HCT116 (cell line): ENCODE data around the gene DOK5. TPM values are rescaled to one million over a fixed set of nuclear protein-coding genes. Genes with fewer than 3 reads are reported as not detected.

Source experiments
- ATAC-seq: fragments of 200-7000 bp; cut with Tn5 transposase; 2 replicates; pipeline ENCODE4 v1.9.1; 2020; ENCODE audit warnings: mild to moderate bottlenecking, moderate library complexity
- BruUV-seq: library from RNA; stranded (reverse); fragments of 400-500 nt; replicated peaks from 2 replicates; lab custom pipeline; 2021; lab: Mats Ljungman, UMichigan
- CTCF ChIA-PET: fragments of 300-600 bp; sonication (Branson Sonifier 250); formaldehyde crosslinking; loops from one replicate; lab custom pipeline; 2021; ENCODE audit warnings: antibody characterized with exemption; lab: Charles Lee
- POLR2A ChIA-PET: fragments of 300-600, 350-600 bp; sonication (Branson Sonifier 250); formaldehyde crosslinking; loops from one replicate; lab custom pipeline; 2021; ENCODE audit warnings: antibody characterized with exemption; lab: Charles Lee
- RAD21 ChIA-PET, 2 experiments: fragments of 300-600 bp; sonication (Branson Sonifier 250); formaldehyde crosslinking; loops; one replicate each; lab custom pipeline; 2023; ENCODE audit warnings: low total read pairs in 2 of 2; ENCODE audit not compliant: uncharacterized antibody in 2 of 2, unreplicated experiment in 2 of 2, low non-redundant PET in 1 of 2; lab: Charles Lee
- DNase-seq: peaks from one replicate; pipeline ENCODE4 v3.0.0-alpha.2; 2010; ENCODE audit warnings: low read depth, low spot score
- H2AFZ ChIP-seq: fragments of 200-600 bp; shearing (Covaris generic), sonication (generic); 2 replicates; pipeline ENCODE4 v1.6.1; 2017; ENCODE audit warnings: low read depth, mixed run types, mixed read lengths, antibody characterized with exemption, low read length; ENCODE audit not compliant: poor library complexity, severe bottlenecking
- H3K27ac ChIP-seq: 2 replicates; pipeline ENCODE4 v1.5.1; 2012; ENCODE audit warnings: low read depth, low read length
- H3K27me3 ChIP-seq: fragments of 200-600 bp; sonication (generic); 2 replicates; pipeline ENCODE4 v1.6.1; 2016; ENCODE audit warnings: mixed run types, low read length, mixed read lengths; ENCODE audit not compliant: insufficient read depth
- H3K36me3 ChIP-seq, 2 experiments: fragments of 200-500 bp in 1 of 2; fragments of 200-600 bp in 1 of 2; sonication (Bioruptor generic) in 1 of 2; sonication (generic) in 1 of 2; 2 replicates each; pipeline versions ENCODE4 v1.5.1 to v1.6.1; 2014 to 2016; ENCODE audit warnings: low read length in 2 of 2, inconsistent platforms in 1 of 2, mixed read lengths in 1 of 2, mixed run types in 1 of 2; ENCODE audit not compliant: insufficient read depth in 2 of 2, control insufficient read depth in 1 of 2
- H3K4me1 ChIP-seq, 2 experiments: fragments of 200-600 bp in 1 of 2; sonication (generic) in 1 of 2; 2 replicates each; pipeline versions ENCODE4 v1.5.1 to v1.6.1; 2012 to 2017; ENCODE audit warnings: low read length in 2 of 2, inconsistent platforms in 1 of 2, mild to moderate bottlenecking in 1 of 2, mixed read lengths in 1 of 2, mixed run types in 1 of 2, moderate library complexity in 1 of 2; ENCODE audit not compliant: insufficient read depth in 2 of 2, control insufficient read depth in 1 of 2
- H3K4me2 ChIP-seq: fragments of 200-600 bp; sonication (generic); 2 replicates; pipeline ENCODE4 v1.6.1; 2017; ENCODE audit warnings: mixed run types, low read length, mixed read lengths
- H3K4me3 ChIP-seq, 2 experiments: fragments of 200-600 bp in 1 of 2; sonication (generic) in 1 of 2; replicated peaks in 1 of 2; 2 replicates each; pipeline ENCODE4 v1.5.1; 2011 to 2016; ENCODE audit warnings: low read length in 2 of 2, control low read depth in 1 of 2, low read depth in 1 of 2, mild to moderate bottlenecking in 1 of 2, mixed read lengths in 1 of 2, mixed run types in 1 of 2
- H3K79me2 ChIP-seq: fragments of 200-600 bp; sonication (generic); 2 replicates; pipeline ENCODE4 v1.6.1; 2017; ENCODE audit warnings: mild to moderate bottlenecking, mixed run types, low read length, moderate library complexity, mixed read lengths; ENCODE audit not compliant: insufficient read depth
- H3K9ac ChIP-seq: fragments of 200-600 bp; sonication (generic); 2 replicates; pipeline ENCODE4 v1.6.1; 2016; ENCODE audit warnings: low read length, mixed read lengths
- H3K9me2 ChIP-seq: fragments of 200-600 bp; sonication (generic), shearing (Covaris generic); 2 replicates; pipeline ENCODE4 v1.6.1; 2017; ENCODE audit warnings: mixed run types, mild to moderate bottlenecking, moderate library complexity; ENCODE audit not compliant: insufficient read depth
- H3K9me3 ChIP-seq, 2 experiments: fragments of 200-500 bp in 1 of 2; fragments of 200-600 bp in 1 of 2; sonication (Bioruptor generic) in 1 of 2; sonication (generic) in 1 of 2; 2 replicates each; pipeline ENCODE4 v1.6.1; 2014 to 2017; ENCODE audit warnings: low read length in 2 of 2, mixed read lengths in 2 of 2, inconsistent platforms in 1 of 2, low read depth in 1 of 2, mild to moderate bottlenecking in 1 of 2, mixed run types in 1 of 2, moderate library complexity in 1 of 2; ENCODE audit not compliant: control insufficient read depth in 1 of 2, insufficient read depth in 1 of 2
- H4K20me1 ChIP-seq: fragments of 200-600 bp; sonication (generic), shearing (Covaris generic); 2 replicates; pipeline ENCODE4 v1.6.1; 2017; ENCODE audit warnings: mixed run types, mild to moderate bottlenecking, moderate library complexity; ENCODE audit not compliant: insufficient read depth
- ATF3 ChIP-seq: IDR thresholded peaks from 2 replicates; pipeline ENCODE4 v1.6.1; 2012
- CEBPB ChIP-seq: IDR thresholded peaks from 2 replicates; pipeline ENCODE4 v1.6.1; 2012; ENCODE audit warnings: low read depth
- EGR1 ChIP-seq: IDR thresholded peaks from 2 replicates; pipeline ENCODE4 v1.6.1; 2012; ENCODE audit warnings: low read depth
- ELF1 ChIP-seq: IDR thresholded peaks from 2 replicates; pipeline ENCODE4 v1.6.1; 2012; ENCODE audit warnings: low read depth, borderline replicate concordance
- EZH2 ChIP-seq: fragments of 200-600 bp; sonication (generic); IDR thresholded peaks from 2 replicates; pipeline ENCODE4 v1.6.1; 2017; ENCODE audit warnings: antibody characterized with exemption, mixed run types
- EZH2phosphoT487 ChIP-seq: fragments of 200-600 bp; IDR thresholded peaks from 2 replicates; pipeline ENCODE4 v1.6.1; 2018; ENCODE audit warnings: antibody characterized with exemption, borderline replicate concordance
- FOSL1 ChIP-seq: IDR thresholded peaks from 2 replicates; pipeline ENCODE4 v1.6.1; 2012; ENCODE audit warnings: low read depth
- POLR2AphosphoS5 ChIP-seq: IDR thresholded peaks from 2 replicates; pipeline ENCODE4 v1.6.1; 2011; ENCODE audit warnings: mild to moderate bottlenecking, low read depth, low read length, moderate library complexity
- RAD21 ChIP-seq: IDR thresholded peaks from 2 replicates; pipeline ENCODE4 v1.6.1; 2012; ENCODE audit warnings: low read depth, mild to moderate bottlenecking
- SP1 ChIP-seq: IDR thresholded peaks from 2 replicates; pipeline ENCODE4 v1.6.1; 2012; ENCODE audit warnings: low read depth
- SRF ChIP-seq: IDR thresholded peaks from 2 replicates; pipeline ENCODE4 v1.6.1; 2012; ENCODE audit warnings: low read depth
- TCF7L2 ChIP-seq: IDR thresholded peaks from 2 replicates; pipeline ENCODE4 v1.7.0; 2011; ENCODE audit warnings: borderline replicate concordance, inconsistent platforms; ENCODE audit not compliant: insufficient read depth, insufficient read length; ENCODE audit errors: extremely low read depth
- YY1 ChIP-seq: IDR thresholded peaks from 2 replicates; pipeline ENCODE4 v1.6.1; 2011; ENCODE audit warnings: low read length, low read depth, moderate library complexity, mild to moderate bottlenecking; ENCODE audit not compliant: insufficient replicate concordance; ENCODE audit errors: extremely low read depth
- ZBTB33 ChIP-seq: IDR thresholded peaks from 2 replicates; pipeline ENCODE4 v1.6.1; 2011; ENCODE audit warnings: mild to moderate bottlenecking, low read length, moderate library complexity; ENCODE audit not compliant: insufficient replicate concordance; ENCODE audit errors: extremely low read depth
- ZFX ChIP-seq: fragments of 450-650 bp; IDR thresholded peaks from 2 replicates; pipeline ENCODE4 v1.6.1; 2017
- ZNF274 ChIP-seq: fragments of 200-500 bp; sonication (Bioruptor generic); IDR thresholded peaks from 2 replicates; pipeline ENCODE4 v1.6.1; 2014; ENCODE audit warnings: mild to moderate bottlenecking, low read depth, low read length, inconsistent platforms
- intact Hi-C: fragments of 100-400 bp; cut with micrococcal nuclease; formaldehyde crosslinking; loops from 2 replicates; pipeline ENCODE4 v1.10.0; 2022
- total RNA-seq: library from RNA; stranded (reverse); gene quantifications from one replicate; pipeline ENCODE4 v1.2.1, GENCODE V29; 2021; ENCODE audit not compliant: unreplicated experiment
- TF ChIP-seq, protein P1 (sequence below): IDR thresholded peaks from 2 replicates; pipeline ENCODE4 v1.6.1; 2012; ENCODE audit warnings: low read depth
- TF ChIP-seq, protein P2 (sequence below): IDR thresholded peaks from 2 replicates; pipeline ENCODE4 v1.6.1; 2012

The DOK5 gene
- total RNA-seq, 1 experiment from 2014 or later, result not detected

DNA sequence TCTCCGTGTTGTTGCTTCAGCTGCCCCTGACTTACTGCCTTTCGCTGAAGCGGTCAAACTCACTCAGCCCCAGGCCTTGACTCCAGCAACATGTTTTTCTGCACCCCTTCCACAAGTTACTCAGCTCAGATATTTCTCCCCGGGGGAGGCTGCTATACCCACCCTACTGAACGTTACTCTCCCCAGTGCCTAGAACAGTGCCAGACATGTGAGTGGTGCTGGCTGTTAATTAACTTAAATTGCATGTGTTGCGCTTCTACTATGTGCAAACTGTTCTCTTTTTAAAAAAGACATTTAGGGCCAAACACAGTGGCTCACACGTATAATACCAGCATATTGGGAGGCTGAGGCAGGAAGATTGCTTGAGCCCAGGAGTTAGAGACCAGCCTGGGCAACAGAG lies 41.2 kb upstream of the DOK5 start (continued):
- TF ChIP-seq FOSL1 (no peak), RAD21 (no peak), SRF (no peak)

GRCh38 chr20:54435015-54435414 lies 40.4 kb upstream of the DOK5 start:
- H3K4me2 ChIP-seq, result no peak overlapping the region
- no peak overlapping the region for H3K4me3 ChIP-seq
- ChIA-PET CTCF (no interaction called here), POLR2A (no interaction called here), RAD21 (no interaction called here)
- no peaks in the 10 kb centered on the region for H3K4me1 ChIP-seq
- no peaks in the 10 kb centered on the region for H3K9me2 ChIP-seq
- no peak for DNase-seq
- no peak overlapping the region for H3K9ac ChIP-seq
- no peak for ATAC-seq
- H3K36me3 ChIP-seq, result no peaks in the 10 kb centered on the region
- TF ChIP-seq, protein P1, sequence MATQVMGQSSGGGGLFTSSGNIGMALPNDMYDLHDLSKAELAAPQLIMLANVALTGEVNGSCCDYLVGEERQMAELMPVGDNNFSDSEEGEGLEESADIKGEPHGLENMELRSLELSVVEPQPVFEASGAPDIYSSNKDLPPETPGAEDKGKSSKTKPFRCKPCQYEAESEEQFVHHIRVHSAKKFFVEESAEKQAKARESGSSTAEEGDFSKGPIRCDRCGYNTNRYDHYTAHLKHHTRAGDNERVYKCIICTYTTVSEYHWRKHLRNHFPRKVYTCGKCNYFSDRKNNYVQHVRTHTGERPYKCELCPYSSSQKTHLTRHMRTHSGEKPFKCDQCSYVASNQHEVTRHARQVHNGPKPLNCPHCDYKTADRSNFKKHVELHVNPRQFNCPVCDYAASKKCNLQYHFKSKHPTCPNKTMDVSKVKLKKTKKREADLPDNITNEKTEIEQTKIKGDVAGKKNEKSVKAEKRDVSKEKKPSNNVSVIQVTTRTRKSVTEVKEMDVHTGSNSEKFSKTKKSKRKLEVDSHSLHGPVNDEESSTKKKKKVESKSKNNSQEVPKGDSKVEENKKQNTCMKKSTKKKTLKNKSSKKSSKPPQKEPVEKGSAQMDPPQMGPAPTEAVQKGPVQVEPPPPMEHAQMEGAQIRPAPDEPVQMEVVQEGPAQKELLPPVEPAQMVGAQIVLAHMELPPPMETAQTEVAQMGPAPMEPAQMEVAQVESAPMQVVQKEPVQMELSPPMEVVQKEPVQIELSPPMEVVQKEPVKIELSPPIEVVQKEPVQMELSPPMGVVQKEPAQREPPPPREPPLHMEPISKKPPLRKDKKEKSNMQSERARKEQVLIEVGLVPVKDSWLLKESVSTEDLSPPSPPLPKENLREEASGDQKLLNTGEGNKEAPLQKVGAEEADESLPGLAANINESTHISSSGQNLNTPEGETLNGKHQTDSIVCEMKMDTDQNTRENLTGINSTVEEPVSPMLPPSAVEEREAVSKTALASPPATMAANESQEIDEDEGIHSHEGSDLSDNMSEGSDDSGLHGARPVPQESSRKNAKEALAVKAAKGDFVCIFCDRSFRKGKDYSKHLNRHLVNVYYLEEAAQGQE, result no peak
- no peak for TF ChIP-seq EZH2
- no peak for TF ChIP-seq RAD21
- no peak for TF ChIP-seq EGR1
- no peak for TF ChIP-seq ZFX
- TF ChIP-seq, protein P2, sequence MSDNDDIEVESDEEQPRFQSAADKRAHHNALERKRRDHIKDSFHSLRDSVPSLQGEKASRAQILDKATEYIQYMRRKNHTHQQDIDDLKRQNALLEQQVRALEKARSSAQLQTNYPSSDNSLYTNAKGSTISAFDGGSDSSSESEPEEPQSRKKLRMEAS, result no peak
- TF ChIP-seq CEBPB, result no peak
- no peak for TF ChIP-seq ATF3
- no peak for TF ChIP-seq SRF
- TF ChIP-seq ZNF274, result no peak
- TF ChIP-seq EZH2phosphoT487, result no peak
- TF ChIP-seq YY1, result no peak
- no peak for TF ChIP-seq TCF7L2
- no peak for TF ChIP-seq ZBTB33
- TF ChIP-seq ELF1, result no peak
- no peak for TF ChIP-seq SP1
- no peak for TF ChIP-seq FOSL1
- no peak for TF ChIP-seq POLR2AphosphoS5
- TF ChIP-seq, all 23 proteins: peak for 0
- BruUV-seq, result no TSS peak
- Histone ChIP-seq H3K9me3 (no peaks in the 10 kb centered on the region), H2AFZ (no peak overlapping the region), H4K20me1 (no peaks in the 10 kb centered on the region), H3K27ac (no peak overlapping the region), H3K27me3 (no peaks in the 10 kb centered on the region), H3K79me2 (no peaks in the 10 kb centered on the region)
- intact Hi-C loops, result no loop called here
